Trophoblast cell (in vitro differentiated cells and primary cell): ENCODE measurements around the gene CDHR5.
A peak's percentile ranks its signal among the peaks of the same experiment; 100 is the strongest.
"Not testable (repeated sequence)": the region's sequence is repeated elsewhere in the genome, so short reads cannot be mapped to it uniquely, and the experiment has no call there.

Experiments used
- DNase-seq, 2 donors: peaks; one replicate each; pipeline ENCODE4 v3.0.0-alpha.2; 2016
- H2AFZ ChIP-seq: 2 replicates; pipeline ENCODE4 v1.6.1; 2013; ENCODE audit warnings: low read length, moderate library complexity, mild to moderate bottlenecking; ENCODE audit not compliant: insufficient read depth, poor library complexity
- H2AK5ac ChIP-seq: 2 replicates; pipeline ENCODE4 v1.6.1; 2013; ENCODE audit warnings: mild to moderate bottlenecking, low read length
- H2BK120ac ChIP-seq: 2 replicates; pipeline ENCODE4 v1.6.1; 2013; ENCODE audit warnings: low read length, mild to moderate bottlenecking, moderate library complexity; ENCODE audit not compliant: insufficient read depth, poor library complexity
- H2BK12ac ChIP-seq: 2 replicates; pipeline ENCODE4 v1.6.1; 2013; ENCODE audit warnings: mild to moderate bottlenecking, low read length, moderate library complexity
- H2BK5ac ChIP-seq: 2 replicates; pipeline ENCODE4 v1.6.1; 2013; ENCODE audit warnings: low read length, low read depth, moderate library complexity, mild to moderate bottlenecking; ENCODE audit not compliant: poor library complexity
- H3K14ac ChIP-seq: 2 replicates; pipeline ENCODE4 v1.6.1; 2013; ENCODE audit warnings: mild to moderate bottlenecking, low read length
- H3K18ac ChIP-seq: 2 replicates; pipeline ENCODE4 v1.6.1; 2013; ENCODE audit warnings: mild to moderate bottlenecking, low read length
- H3K23ac ChIP-seq: 2 replicates; pipeline ENCODE4 v1.6.1; 2013; ENCODE audit warnings: low read length
- H3K27ac ChIP-seq: 2 replicates; pipeline ENCODE4 v1.5.1; 2013; ENCODE audit warnings: low read depth, mild to moderate bottlenecking, inconsistent platforms, low read length, moderate library complexity
- H3K27me3 ChIP-seq: 2 replicates; pipeline ENCODE4 v1.6.1; 2013; ENCODE audit warnings: inconsistent platforms, mild to moderate bottlenecking, low read length, moderate library complexity; ENCODE audit not compliant: insufficient read depth
- H3K36me3 ChIP-seq, 2 experiments: 1 replicate in 1 of 2; 2 replicates in 1 of 2; pipeline ENCODE4 v1.6.1; 2013; ENCODE audit warnings: low read length in 2 of 2, mild to moderate bottlenecking in 2 of 2, moderate library complexity in 1 of 2; ENCODE audit not compliant: insufficient read depth in 2 of 2, control insufficient read depth in 1 of 2
- H3K4ac ChIP-seq: 2 replicates; pipeline ENCODE4 v1.6.1; 2013; ENCODE audit warnings: low read depth, mild to moderate bottlenecking, low read length, moderate library complexity
- H3K4me1 ChIP-seq, 2 experiments: 1 replicate in 1 of 2; 2 replicates in 1 of 2; pipeline ENCODE4 v1.6.1; 2013; ENCODE audit warnings: low read length in 2 of 2, mild to moderate bottlenecking in 2 of 2, moderate library complexity in 1 of 2; ENCODE audit not compliant: insufficient read depth in 2 of 2, control insufficient read depth in 1 of 2
- H3K4me2 ChIP-seq: 2 replicates; pipeline ENCODE4 v1.6.1; 2013; ENCODE audit warnings: inconsistent platforms, mild to moderate bottlenecking, low read length, moderate library complexity
- H3K4me3 ChIP-seq: 2 replicates; pipeline ENCODE4 v1.5.1; 2013; ENCODE audit warnings: mild to moderate bottlenecking, low read depth, low read length, inconsistent platforms
- H3K79me1 ChIP-seq: one replicate; pipeline ENCODE4 v1.6.1; 2013; ENCODE audit warnings: low read length
- H3K79me2 ChIP-seq: 2 replicates; pipeline ENCODE4 v1.6.1; 2013; ENCODE audit warnings: low read length, mild to moderate bottlenecking; ENCODE audit not compliant: control insufficient read depth, insufficient read depth, poor library complexity
- H3K9ac ChIP-seq: 2 replicates; pipeline ENCODE4 v1.6.1; 2013; ENCODE audit warnings: mild to moderate bottlenecking, low read length
- H3K9me3 ChIP-seq: 2 replicates; pipeline ENCODE4 v1.6.1; 2013; ENCODE audit warnings: low read depth, mild to moderate bottlenecking, control low read depth, inconsistent platforms, low read length; ENCODE audit not compliant: insufficient read depth
- H4K12ac ChIP-seq: 2 replicates; pipeline ENCODE4 v1.6.1; 2013; ENCODE audit warnings: low read depth, mild to moderate bottlenecking, low read length, moderate library complexity
- H4K8ac ChIP-seq: 2 replicates; pipeline ENCODE4 v1.6.1; 2013; ENCODE audit warnings: low read depth, mild to moderate bottlenecking, low read length, moderate library complexity
- H4K91ac ChIP-seq: one replicate; pipeline ENCODE4 v1.6.1; 2013; ENCODE audit warnings: low read depth, mild to moderate bottlenecking, low read length, moderate library complexity
- WGBS: extraction: QIAGEN DNeasy Blood & Tissue Kit; methylation state at CpG from one replicate; pipeline ENCODE4 v1.1.7; 2013; ENCODE audit warnings: missing lambda C conversion rate; ENCODE audit not compliant: insufficient read length, insufficient coverage; ENCODE audit errors: extremely low coverage; 5-methylcytosine and 5-hydroxymethylcytosine counted together

The CDHR5 gene

GRCh38 chr11:575313-575995, 49.3 kb downstream of the CDHR5 start:
- no CpG with 5 or more reads among the region's 81 CpGs for WGBS
- H3K79me1 ChIP-seq, result peaks cover 8% of the 10 kb centered on the region
- peak overlapping the region; percentile 61 for H3K4ac ChIP-seq
- peak overlapping the region; percentile 99 for H3K14ac ChIP-seq
- H3K27ac ChIP-seq, result peak overlapping the region; percentile 73
- H3K9me3 ChIP-seq, result peaks cover 4% of the 10 kb centered on the region
- H3K79me2 ChIP-seq, result peaks cover 48% of the 10 kb centered on the region
- peak overlapping the region; percentile 70 for H2BK5ac ChIP-seq
- peak overlapping the region; percentile 84 for H3K4me3 ChIP-seq
- H4K91ac ChIP-seq, result peak overlapping the region; percentile 84
- H2AFZ ChIP-seq, result peak overlapping the region; percentile 99
- peak overlapping the region; percentile 99 for H3K4me2 ChIP-seq
- peak overlapping the region; percentile 97 for H3K18ac ChIP-seq
- peak; percentile 62 to 85 for DNase-seq
- H2BK12ac ChIP-seq, result peak overlapping the region; percentile 8
- H2BK120ac ChIP-seq, result peak overlapping the region; percentile 90
- H4K8ac ChIP-seq, result peak overlapping the region; percentile 88
- peak overlapping the region; percentile 99 for H2AK5ac ChIP-seq
- peaks cover 26 to 31% of the 10 kb centered on the region in 2 experiments for H3K4me1 ChIP-seq
- no peak overlapping the region for H3K23ac ChIP-seq
- peak overlapping the region; percentile 83 for H3K9ac ChIP-seq
- no peaks in the 10 kb centered on the region for H3K27me3 ChIP-seq
- H4K12ac ChIP-seq, result peak overlapping the region; percentile 93
- H3K36me3 ChIP-seq, result peaks cover 8 to 11% of the 10 kb centered on the region in 2 experiments

GRCh38 chr11:574632-575312, 50.0 kb downstream of the CDHR5 start:
- WGBS, result no CpG with 5 or more reads among the region's 25 CpGs
- peak overlapping the region; percentile 99 for H3K14ac ChIP-seq

GRCh38 chr11:574031-574570, 50.7 kb downstream of the CDHR5 start:
- WGBS, result no CpG with 5 or more reads among the region's 14 CpGs
- not testable (repeated sequence) for H2AFZ ChIP-seq

More at GRCh38 chr11:574632-575312, 50.0 kb downstream of the CDHR5 start:
- H2BK12ac ChIP-seq, result no peak overlapping the region
- H4K91ac ChIP-seq, result peak overlapping the region; percentile 84
- H3K36me3 ChIP-seq, result peaks cover 8 to 10% of the 10 kb centered on the region in 2 experiments
- no peaks in the 10 kb centered on the region for H3K27me3 ChIP-seq
- H4K12ac ChIP-seq, result peak overlapping the region; percentile 93
- peak overlapping the region; percentile 88 for H4K8ac ChIP-seq
- H3K4me3 ChIP-seq, result peak overlapping the region; percentile 84
- peak overlapping the region; percentile 99 for H2AFZ ChIP-seq
- no peak overlapping the region for H2BK120ac ChIP-seq
- peaks cover 8% of the 10 kb centered on the region for H3K79me1 ChIP-seq
- peak overlapping the region; percentile 99 for H3K4me2 ChIP-seq
- H3K79me2 ChIP-seq, result peaks cover 42% of the 10 kb centered on the region
- no peak overlapping the region for H2BK5ac ChIP-seq
- H3K4me1 ChIP-seq, result peaks cover 24 to 32% of the 10 kb centered on the region in 2 experiments
- H3K9me3 ChIP-seq, result peaks cover 4% of the 10 kb centered on the region
- H2AK5ac ChIP-seq, result no peak overlapping the region
- H3K4ac ChIP-seq, result peak overlapping the region; percentile 61
- DNase-seq, result no peak
- H3K27ac ChIP-seq, result no peak overlapping the region
- no peak overlapping the region for H3K23ac ChIP-seq
- H3K9ac ChIP-seq, result no peak overlapping the region
- peak overlapping the region; percentile 97 for H3K18ac ChIP-seq

GRCh38 chr11:573146-573759, 51.5 kb downstream of the CDHR5 start:
- peaks cover 28 to 39% of the 10 kb centered on the region in 2 experiments for H3K4me1 ChIP-seq
- no peak for DNase-seq

More at GRCh38 chr11:574031-574570, 50.7 kb downstream of the CDHR5 start:
- H3K14ac ChIP-seq, H2AK5ac ChIP-seq, H4K12ac ChIP-seq, H3K27ac ChIP-seq, H3K36me3 ChIP-seq, H2BK12ac ChIP-seq, H3K9me3 ChIP-seq, DNase-seq, H3K4ac ChIP-seq, H4K91ac ChIP-seq, H4K8ac ChIP-seq, H3K27me3 ChIP-seq, H3K9ac ChIP-seq, H3K23ac ChIP-seq, H2BK5ac ChIP-seq, H2BK120ac ChIP-seq, H3K4me3 ChIP-seq, H3K4me2 ChIP-seq, H3K18ac ChIP-seq: not testable (repeated sequence)
- peaks cover 11% of the 10 kb centered on the region for H3K79me1 ChIP-seq
- H3K4me1 ChIP-seq, result peaks cover 26 to 39% of the 10 kb centered on the region in 2 experiments
- peaks cover 35% of the 10 kb centered on the region for H3K79me2 ChIP-seq

More at GRCh38 chr11:573146-573759, 51.5 kb downstream of the CDHR5 start:
- peaks cover 4% of the 10 kb centered on the region for H3K9me3 ChIP-seq
- no peak overlapping the region for H4K12ac ChIP-seq
- H3K27ac ChIP-seq, result no peak overlapping the region
- no peak overlapping the region for H2BK120ac ChIP-seq
- no peak overlapping the region for H2BK5ac ChIP-seq
- no peak overlapping the region for H3K4me3 ChIP-seq
- no peak overlapping the region for H3K18ac ChIP-seq
- no peaks in the 10 kb centered on the region for H3K27me3 ChIP-seq
- no peak overlapping the region for H3K23ac ChIP-seq
- H3K9ac ChIP-seq, result no peak overlapping the region
- H3K79me1 ChIP-seq, result peaks cover 14% of the 10 kb centered on the region
- no peak overlapping the region for H2AFZ ChIP-seq
- H3K4me2 ChIP-seq, result no peak overlapping the region
- H4K91ac ChIP-seq, result no peak overlapping the region
- no peak overlapping the region for H2BK12ac ChIP-seq
- H3K36me3 ChIP-seq, result peaks cover under 1 to 3% of the 10 kb centered on the region in 2 experiments
- H3K14ac ChIP-seq, result no peak overlapping the region
- no peak overlapping the region for H2AK5ac ChIP-seq
- no peak overlapping the region for H3K4ac ChIP-seq
- no peak overlapping the region for H4K8ac ChIP-seq
- no CpG with 5 or more reads among the region's 16 CpGs for WGBS
- peaks cover 32% of the 10 kb centered on the region for H3K79me2 ChIP-seq
